ENCODE results near the gene PDP2. TPM values are rescaled to one million over a fixed set of nuclear protein-coding genes. Genes with fewer than 3 reads are reported as not detected.
A peak's percentile ranks its signal among the peaks of the same experiment; 100 is the strongest.

PDP2 gene
- total RNA-seq, 2 donors from 2014 or later: 4.8 to 6.2 TPM

DNA sequence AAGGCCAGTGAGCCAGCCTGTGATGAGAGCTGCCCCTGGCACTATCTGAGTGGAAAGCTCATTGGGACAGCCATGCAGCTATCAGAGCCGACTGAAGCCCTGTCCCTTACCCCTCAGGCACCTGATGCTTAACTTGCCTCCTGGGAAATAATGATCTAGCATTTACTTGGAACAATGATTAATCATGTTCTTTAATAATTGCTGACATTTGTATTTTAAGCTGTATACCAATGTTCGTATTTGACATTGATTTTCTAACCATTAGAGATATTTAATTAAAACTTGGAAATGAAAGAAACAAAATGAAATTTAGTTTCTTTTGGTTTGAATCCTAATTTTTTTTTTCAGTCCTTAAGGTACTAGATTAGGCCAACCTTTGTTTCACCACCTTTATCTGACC is 10.5 kb downstream of the PDP2 start:
- TF ChIP-seq, protein P1, sequence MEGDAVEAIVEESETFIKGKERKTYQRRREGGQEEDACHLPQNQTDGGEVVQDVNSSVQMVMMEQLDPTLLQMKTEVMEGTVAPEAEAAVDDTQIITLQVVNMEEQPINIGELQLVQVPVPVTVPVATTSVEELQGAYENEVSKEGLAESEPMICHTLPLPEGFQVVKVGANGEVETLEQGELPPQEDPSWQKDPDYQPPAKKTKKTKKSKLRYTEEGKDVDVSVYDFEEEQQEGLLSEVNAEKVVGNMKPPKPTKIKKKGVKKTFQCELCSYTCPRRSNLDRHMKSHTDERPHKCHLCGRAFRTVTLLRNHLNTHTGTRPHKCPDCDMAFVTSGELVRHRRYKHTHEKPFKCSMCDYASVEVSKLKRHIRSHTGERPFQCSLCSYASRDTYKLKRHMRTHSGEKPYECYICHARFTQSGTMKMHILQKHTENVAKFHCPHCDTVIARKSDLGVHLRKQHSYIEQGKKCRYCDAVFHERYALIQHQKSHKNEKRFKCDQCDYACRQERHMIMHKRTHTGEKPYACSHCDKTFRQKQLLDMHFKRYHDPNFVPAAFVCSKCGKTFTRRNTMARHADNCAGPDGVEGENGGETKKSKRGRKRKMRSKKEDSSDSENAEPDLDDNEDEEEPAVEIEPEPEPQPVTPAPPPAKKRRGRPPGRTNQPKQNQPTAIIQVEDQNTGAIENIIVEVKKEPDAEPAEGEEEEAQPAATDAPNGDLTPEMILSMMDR (IDR thresholded peaks at IDR 0.05): no peak
- no peak overlapping the region for H3K4me3 ChIP-seq
- H3K36me3 ChIP-seq: no peaks in the 10 kb centered on the region
- ATAC-seq (ENCODE audit: insufficient number of reproducible peaks, low FRiP score, low read depth) (no peak), DNase-seq (ENCODE audit: low spot score) (no peak)
- H3K27me3 ChIP-seq (replicated peaks; ENCODE audit: insufficient read depth): no peaks in the 10 kb centered on the region
- H3K4me1 ChIP-seq (ENCODE audit: control insufficient read depth in 1 of 2, low read depth in 2 of 2): peaks cover 0 to 12% of the 10 kb centered on the region in 2 donors
- no peaks in the 10 kb centered on the region for H3K9me3 ChIP-seq
- no peak overlapping the region for H3K27ac ChIP-seq

DNA sequence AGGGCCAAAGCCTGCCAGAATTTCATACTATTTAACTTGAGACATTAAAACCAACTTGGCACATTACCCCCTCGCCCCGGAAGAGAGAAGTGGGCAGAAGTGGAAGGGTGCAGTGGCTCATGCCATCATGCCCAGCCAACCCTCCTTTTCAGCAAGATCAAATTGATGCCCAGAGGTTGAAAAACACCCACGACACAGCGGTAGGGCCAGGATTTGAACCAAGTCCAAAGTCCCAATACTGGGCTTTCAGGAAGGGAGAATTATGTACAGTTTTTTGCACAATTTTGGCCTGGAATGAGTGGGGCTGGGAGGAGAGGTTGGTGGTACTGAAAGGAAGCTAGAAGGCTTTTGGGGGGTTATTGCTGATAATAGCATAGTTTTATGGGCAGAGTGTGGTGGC is 11.0 kb downstream of the PDP2 start:
- Histone ChIP-seq H3K27me3 (replicated peaks; ENCODE audit: insufficient read depth) (no peaks in the 10 kb centered on the region), H3K36me3 (no peaks in the 10 kb centered on the region), H3K9me3 (no peaks in the 10 kb centered on the region), H3K27ac (no peak overlapping the region), H3K4me1 (ENCODE audit: control insufficient read depth in 1 of 2, low read depth in 2 of 2) (peaks cover 2 to 17% of the 10 kb centered on the region in 2 donors), H3K4me3 (no peak overlapping the region)
- no peak for ATAC-seq (ENCODE audit: insufficient number of reproducible peaks, low FRiP score, low read depth)
- TF ChIP-seq, protein P1 (IDR thresholded peaks at IDR 0.05): no peak
- DNase-seq (ENCODE audit: low spot score): no peak

DNA sequence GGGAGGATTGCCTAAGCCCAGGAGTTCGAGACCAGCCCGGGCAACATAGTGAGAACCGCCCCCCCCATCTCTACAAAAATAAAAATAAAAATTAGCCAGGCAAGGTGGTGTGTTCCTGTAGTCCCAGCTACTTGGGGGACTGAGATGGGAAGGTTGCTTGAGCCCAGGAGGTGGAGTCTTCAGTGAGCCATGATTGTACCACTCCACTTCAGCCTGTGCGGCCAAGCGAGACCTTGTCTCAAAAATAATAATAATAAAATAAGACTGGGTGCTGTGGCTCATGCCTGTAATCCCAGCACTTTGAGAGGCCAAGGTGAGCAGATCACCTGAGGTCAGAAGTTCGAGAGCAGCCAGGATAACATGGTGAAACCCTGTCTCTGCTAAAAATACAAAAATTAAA is 11.5 kb downstream of the PDP2 start:
- Histone ChIP-seq H3K36me3 (no peaks in the 10 kb centered on the region), H3K4me1 (ENCODE audit: control insufficient read depth in 1 of 2, low read depth in 2 of 2) (peaks cover 2 to 18% of the 10 kb centered on the region in 2 donors), H3K4me3 (no peak overlapping the region), H3K9me3 (no peaks in the 10 kb centered on the region), H3K27me3 (replicated peaks; ENCODE audit: insufficient read depth) (no peaks in the 10 kb centered on the region), H3K27ac (no peak overlapping the region)
- DNase-seq (ENCODE audit: low spot score) (no peak), ATAC-seq (ENCODE audit: insufficient number of reproducible peaks, low FRiP score, low read depth) (no peak)
- TF ChIP-seq, protein P1 (IDR thresholded peaks at IDR 0.05): no peak

DNA sequence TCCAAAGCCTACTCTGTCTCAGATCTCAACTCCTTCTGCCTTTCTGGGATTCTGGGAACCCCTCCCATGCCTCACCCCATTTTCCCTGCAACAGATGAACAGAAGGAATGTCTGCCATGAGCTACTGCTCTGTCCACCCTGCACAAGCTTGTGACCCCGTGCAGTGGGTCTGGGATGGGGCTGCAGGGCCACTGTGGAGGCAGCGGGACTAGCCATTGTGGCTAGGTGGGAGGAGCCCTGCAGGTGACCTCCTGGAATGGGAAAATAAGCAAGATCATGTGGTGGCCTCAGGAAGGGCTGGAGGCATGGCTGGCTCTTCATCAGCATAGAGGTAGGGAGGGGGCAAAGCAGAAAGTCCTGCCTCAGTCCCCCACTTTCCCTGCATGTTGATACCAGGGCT is 13.7 kb downstream of the PDP2 start:
- TF ChIP-seq, protein P1 (IDR thresholded peaks at IDR 0.05): no peak
- no peak overlapping the region for H3K27ac ChIP-seq
- H3K36me3 ChIP-seq: no peaks in the 10 kb centered on the region
- no peaks in the 10 kb centered on the region for H3K9me3 ChIP-seq
- peaks cover 10 to 37% of the 10 kb centered on the region in 2 donors for H3K4me1 ChIP-seq (ENCODE audit: control insufficient read depth in 1 of 2, low read depth in 2 of 2)
- ATAC-seq (ENCODE audit: insufficient number of reproducible peaks, low FRiP score, low read depth): no peak
- DNase-seq (ENCODE audit: low spot score): no peak
- H3K4me3 ChIP-seq: no peak overlapping the region
- no peaks in the 10 kb centered on the region for H3K27me3 ChIP-seq (replicated peaks; ENCODE audit: insufficient read depth)

DNA sequence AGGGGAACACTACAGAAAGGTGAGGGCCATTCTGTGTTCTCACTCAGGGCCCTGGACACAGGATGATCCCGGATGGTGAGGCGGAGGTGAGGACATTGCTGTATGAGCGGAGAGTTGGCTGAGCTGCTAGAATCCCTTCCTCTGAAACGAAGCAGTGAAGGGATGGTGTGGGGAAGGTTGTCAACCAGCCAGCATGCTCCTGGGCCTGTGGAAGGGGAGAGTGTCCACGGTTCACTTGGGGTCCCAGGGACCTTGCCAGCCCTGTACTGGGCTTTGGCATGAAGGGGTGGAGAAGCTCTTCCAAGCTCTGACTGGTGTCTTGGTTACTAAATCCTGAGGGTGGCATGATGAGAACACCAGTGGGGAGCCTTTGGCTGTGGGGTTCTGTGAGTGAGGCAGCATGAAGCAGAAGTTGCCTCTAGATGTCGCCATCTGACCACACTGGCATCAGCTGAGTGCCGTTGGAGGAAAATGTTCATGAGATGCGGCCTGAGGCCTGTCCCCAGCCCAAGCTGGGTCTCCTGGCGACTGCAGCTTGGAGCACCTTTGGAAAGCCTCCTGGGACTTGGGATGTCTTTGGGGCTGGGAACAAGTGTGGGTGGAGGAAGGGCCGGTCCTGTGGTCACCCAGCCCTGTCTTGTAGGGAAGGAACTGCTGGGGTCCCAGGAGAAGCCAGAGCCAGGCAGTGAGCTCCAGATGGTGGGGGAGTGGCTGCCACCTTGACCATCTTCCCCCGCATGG is 14.8 kb downstream of the PDP2 start:
- Histone ChIP-seq H3K36me3 (no peaks in the 10 kb centered on the region), H3K27me3 (replicated peaks; ENCODE audit: insufficient read depth) (no peaks in the 10 kb centered on the region), H3K9me3 (no peaks in the 10 kb centered on the region), H3K27ac (no peak overlapping the region), H3K4me1 (ENCODE audit: control insufficient read depth in 1 of 2, low read depth in 2 of 2) (peaks cover 21 to 47% of the 10 kb centered on the region in 2 donors), H3K4me3 (no peak overlapping the region)
- no peak for DNase-seq (ENCODE audit: low spot score)
- ATAC-seq (ENCODE audit: insufficient number of reproducible peaks, low FRiP score, low read depth): peak; percentile 51
- TF ChIP-seq, protein P1 (IDR thresholded peaks at IDR 0.05): peak; percentile 83

All from thoracic aorta (tissue), 2 donors.